IPS DF 6.9 (cell line): ENCODE measurements around the gene INA.

Source experiments
- DNase-seq: peaks from one replicate; pipeline ENCODE4 v3.0.0-alpha.2; 2013; ENCODE audit warnings: low read depth, low spot score
- H3K27ac ChIP-seq: one replicate; pipeline ENCODE4 v1.5.1; 2013; ENCODE audit warnings: low read length, control low read depth
- H3K27me3 ChIP-seq: 2 replicates; pipeline ENCODE4 v1.6.1; 2013; ENCODE audit warnings: mild to moderate bottlenecking, low read length; ENCODE audit not compliant: control insufficient read depth, insufficient read depth
- H3K36me3 ChIP-seq: 2 replicates; pipeline ENCODE4 v1.6.1; 2013; ENCODE audit warnings: low read length; ENCODE audit not compliant: control insufficient read depth, insufficient read depth
- H3K4me1 ChIP-seq: 2 replicates; pipeline ENCODE4 v1.6.1; 2013; ENCODE audit warnings: low read length; ENCODE audit not compliant: control insufficient read depth, insufficient read depth
- H3K4me3 ChIP-seq: 2 replicates; pipeline ENCODE4 v1.5.1; 2013; ENCODE audit warnings: mild to moderate bottlenecking, low read length
- H3K9me3 ChIP-seq: 2 replicates; pipeline ENCODE4 v1.6.1; 2013; ENCODE audit warnings: low read length, inconsistent platforms; ENCODE audit not compliant: control insufficient read depth, insufficient read depth
- WGBS: extraction: QIAGEN DNeasy Blood & Tissue Kit; methylation state at CpG from one replicate; pipeline ENCODE4 v1.1.7; 2013; ENCODE audit warnings: mixed read lengths, missing lambda C conversion rate; ENCODE audit not compliant: insufficient read length, insufficient coverage; 5-methylcytosine and 5-hydroxymethylcytosine counted together

INA gene

DNA sequence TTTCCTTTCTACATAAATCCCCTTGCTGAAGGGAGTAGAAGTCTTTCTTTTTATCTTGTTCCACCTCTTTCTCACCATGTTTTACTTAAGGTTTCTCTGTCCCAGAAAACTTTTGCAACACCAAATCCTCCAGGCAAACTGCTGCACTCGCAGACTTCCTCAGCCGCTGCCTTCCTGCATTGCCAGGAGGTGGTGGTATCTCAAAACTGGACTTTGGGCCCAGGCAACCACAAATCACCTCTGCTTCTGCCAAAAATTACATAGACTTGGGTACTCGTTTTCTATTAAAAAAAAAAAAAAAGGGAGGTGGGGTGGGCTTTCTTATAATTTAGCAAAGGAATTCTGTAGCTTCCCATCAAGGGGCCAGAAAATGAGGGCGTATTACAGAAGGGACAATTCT, 14.7 kb downstream of the INA start:
- Histone ChIP-seq H3K27me3 (no peaks in the 10 kb centered on the region), H3K27ac (no peak overlapping the region), H3K4me3 (no peak overlapping the region), H3K9me3 (no peaks in the 10 kb centered on the region), H3K4me1 (no peaks in the 10 kb centered on the region), H3K36me3 (no peaks in the 10 kb centered on the region)
- no peak for DNase-seq
- WGBS = no CpG with 5 or more reads among the region's 4 CpGs

DNA sequence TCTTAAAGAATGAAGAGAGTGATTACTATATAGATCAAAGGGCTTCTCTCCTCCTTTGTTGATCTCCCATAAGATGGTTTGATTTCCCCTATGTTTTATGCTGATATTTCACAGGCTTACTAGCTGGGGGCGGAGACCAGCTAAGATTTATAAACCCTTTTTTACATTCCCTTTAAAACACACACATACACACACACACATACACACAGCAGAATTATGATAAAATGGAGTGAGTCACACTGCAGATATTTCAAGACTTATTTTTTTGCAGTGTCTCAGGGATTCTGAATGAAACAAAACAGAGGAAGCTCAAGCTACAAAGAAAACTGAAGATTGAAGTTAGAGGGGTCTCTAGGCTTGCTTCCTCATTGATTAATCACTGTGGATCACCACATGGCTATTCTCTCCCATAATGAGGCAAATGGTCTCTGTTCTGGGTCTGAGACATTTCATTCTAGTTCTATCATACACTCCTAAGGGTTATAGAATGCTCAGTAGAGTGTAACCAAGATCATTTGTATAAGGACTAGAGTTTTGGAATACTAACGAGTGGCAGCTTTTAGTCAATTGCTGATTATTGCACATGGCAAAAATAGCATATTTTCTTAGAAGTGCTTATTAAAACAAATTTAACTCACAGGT, 18.6 kb downstream of the INA start:
- no CpG with 5 or more reads among the region's 2 CpGs for WGBS
- Histone ChIP-seq H3K36me3 (no peaks in the 10 kb centered on the region), H3K27me3 (no peaks in the 10 kb centered on the region), H3K9me3 (no peaks in the 10 kb centered on the region), H3K4me3 (no peak overlapping the region), H3K27ac (no peak overlapping the region), H3K4me1 (no peaks in the 10 kb centered on the region)
- no peak for DNase-seq

DNA sequence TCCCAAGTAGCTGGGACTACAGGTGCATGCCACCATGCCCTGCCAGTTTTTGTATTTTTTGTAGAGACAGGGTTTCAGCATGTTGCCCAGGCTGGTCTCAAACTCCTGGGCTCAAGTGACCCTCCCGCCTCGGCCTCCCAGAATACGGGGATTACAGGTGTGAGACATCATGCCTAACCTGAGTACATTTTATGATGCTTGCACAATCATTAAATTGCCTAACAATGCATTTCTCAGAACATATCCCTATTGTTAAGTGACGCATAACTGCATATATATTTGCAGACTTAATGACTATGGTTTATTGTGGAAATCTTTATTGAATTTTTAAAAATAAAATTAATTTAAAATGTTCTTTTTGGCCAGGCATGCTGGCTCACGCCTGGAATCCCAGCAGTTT, 30.7 kb downstream of the INA start:
- no peak overlapping the region for H3K27ac ChIP-seq
- no CpG with 5 or more reads among the region's 5 CpGs for WGBS
- DNase-seq = no peak
- H3K4me3 ChIP-seq = no peak overlapping the region
- H3K4me1 ChIP-seq = no peaks in the 10 kb centered on the region
- H3K9me3 ChIP-seq = no peaks in the 10 kb centered on the region
- H3K27me3 ChIP-seq = no peaks in the 10 kb centered on the region
- no peaks in the 10 kb centered on the region; the same call in 1 of the 2 replicates for H3K36me3 ChIP-seq

DNA sequence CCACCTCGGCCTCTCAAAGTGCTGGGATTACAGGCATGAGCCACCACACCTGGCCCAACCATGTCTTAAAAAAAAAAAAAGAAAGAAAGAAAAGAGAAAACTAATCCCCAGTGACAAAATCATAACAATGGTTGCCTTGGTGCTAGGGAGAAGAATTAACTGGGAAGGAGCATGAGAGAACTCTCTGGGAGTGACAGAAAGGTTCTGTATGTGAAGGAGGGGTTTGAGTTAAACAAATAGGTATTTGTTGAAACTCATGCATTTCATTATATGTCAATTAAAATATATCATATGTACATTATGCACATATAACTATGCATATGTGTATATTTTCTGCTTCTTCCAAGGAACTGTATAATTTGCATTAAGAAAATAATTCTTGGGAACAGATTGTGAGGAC, 33.3 kb downstream of the INA start:
- H3K27me3 ChIP-seq = no peaks in the 10 kb centered on the region
- H3K36me3 ChIP-seq = peaks cover 2% of the 10 kb centered on the region; the same call in 1 of the 2 replicates
- H3K9me3 ChIP-seq = no peaks in the 10 kb centered on the region
- H3K4me3 ChIP-seq = no peak overlapping the region
- no peak for DNase-seq
- WGBS = no CpG with 5 or more reads among the region's 1 CpG
- H3K4me1 ChIP-seq = no peaks in the 10 kb centered on the region
- no peak overlapping the region for H3K27ac ChIP-seq

DNA sequence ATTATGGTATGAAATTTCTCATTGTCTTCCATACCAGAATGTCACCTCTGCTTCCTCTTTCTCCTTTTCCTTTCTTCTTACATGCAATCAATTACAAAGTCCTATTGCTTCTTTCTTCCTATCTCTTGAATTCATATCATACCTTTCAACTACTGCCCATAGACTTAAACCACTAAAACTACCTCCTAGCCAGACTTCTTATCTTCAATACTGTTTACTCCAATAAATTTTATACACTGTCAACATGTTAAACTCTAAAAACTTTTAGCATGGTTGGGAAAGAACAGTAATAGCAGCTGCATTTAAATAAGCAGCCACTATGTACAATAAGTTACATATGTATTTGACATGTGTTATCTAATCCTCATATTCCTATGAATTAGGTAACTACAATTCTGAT, 39.1 kb downstream of the INA start:
- Histone ChIP-seq H3K9me3 (no peaks in the 10 kb centered on the region), H3K36me3 (peaks cover 2% of the 10 kb centered on the region; the same call in 1 of the 2 replicates), H3K27ac (no peak overlapping the region), H3K4me3 (no peak overlapping the region), H3K4me1 (no peaks in the 10 kb centered on the region), H3K27me3 (no peaks in the 10 kb centered on the region)
- DNase-seq = no peak

DNA sequence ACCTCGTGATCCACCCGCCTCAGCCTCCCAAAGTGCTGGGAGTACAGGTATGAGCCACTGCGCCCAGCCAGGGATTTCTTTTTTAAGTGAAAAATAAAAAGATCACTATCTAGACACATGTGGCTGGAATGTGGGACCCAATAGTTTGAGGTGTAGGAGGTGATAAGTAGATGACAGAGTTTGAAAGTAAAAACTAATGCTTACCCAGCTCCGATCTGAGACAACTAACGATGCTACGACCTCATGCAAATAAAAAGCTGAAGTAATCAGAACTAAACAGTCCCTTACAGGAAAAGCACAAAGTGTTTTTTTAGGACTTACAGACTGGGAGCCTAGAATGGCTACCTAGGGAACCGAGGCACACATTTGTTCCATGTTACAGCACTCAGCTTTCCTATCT, 51.0 kb downstream of the INA start:
- H3K4me1 ChIP-seq = no peaks in the 10 kb centered on the region
- no peaks in the 10 kb centered on the region for H3K9me3 ChIP-seq
- no peaks in the 10 kb centered on the region for H3K27me3 ChIP-seq
- no CpG with 5 or more reads among the region's 7 CpGs for WGBS
- no peak overlapping the region for H3K27ac ChIP-seq
- DNase-seq = no peak
- H3K36me3 ChIP-seq = peaks cover 3% of the 10 kb centered on the region; the same call in 1 of the 2 replicates
- no peak overlapping the region for H3K4me3 ChIP-seq

DNA sequence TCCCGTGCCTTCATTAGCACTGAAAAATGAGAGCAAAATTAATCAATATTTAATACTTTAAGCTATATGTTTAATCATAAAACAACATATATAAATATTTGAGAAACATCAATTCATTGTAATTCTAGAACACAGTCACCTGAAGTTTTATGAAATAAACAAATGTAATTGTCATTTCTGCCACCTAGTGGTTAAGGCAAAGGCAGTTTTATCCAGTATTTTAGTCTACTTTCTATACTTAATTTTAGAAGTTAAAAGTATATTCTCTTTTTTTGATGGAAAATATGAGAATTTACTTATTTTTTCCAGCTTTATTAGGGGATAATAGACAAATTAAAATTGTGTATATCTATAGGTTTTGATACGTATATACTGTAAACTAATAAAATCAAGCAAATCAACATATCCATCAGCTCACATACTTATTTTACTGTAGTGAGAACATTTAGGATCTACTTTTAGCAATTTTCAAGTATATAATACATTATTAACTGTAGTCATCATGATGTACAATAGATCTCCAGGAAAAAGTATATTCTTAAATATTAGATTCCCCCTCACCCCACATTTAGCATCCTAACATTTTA, 57.1 kb downstream of the INA start:
- no peaks in the 10 kb centered on the region for H3K9me3 ChIP-seq
- H3K4me1 ChIP-seq = no peaks in the 10 kb centered on the region
- no peak for DNase-seq
- WGBS = no CpG with 5 or more reads among the region's 2 CpGs
- peaks cover 5% of the 10 kb centered on the region; the same call in 1 of the 2 replicates for H3K36me3 ChIP-seq
- no peak overlapping the region for H3K4me3 ChIP-seq
- no peak overlapping the region for H3K27ac ChIP-seq
- no peaks in the 10 kb centered on the region for H3K27me3 ChIP-seq

DNA sequence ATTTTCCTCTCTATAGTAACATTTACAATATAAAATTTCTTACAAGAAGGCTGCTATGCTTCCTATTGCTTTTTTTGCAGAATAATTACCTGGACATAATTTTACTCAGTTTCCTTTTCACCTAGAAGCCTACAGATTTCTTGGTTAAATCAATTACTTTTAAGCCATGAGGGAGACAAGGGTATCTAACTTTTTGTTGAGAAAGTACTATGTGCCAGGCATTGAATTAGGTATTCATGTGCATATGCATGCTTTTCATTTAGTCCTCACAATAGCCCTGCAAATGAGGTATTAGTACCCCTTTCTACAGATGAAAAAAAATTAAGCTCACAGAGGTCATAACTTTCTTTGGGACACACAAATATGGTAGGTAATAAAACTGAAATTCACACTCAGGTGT, 57.6 kb downstream of the INA start:
- Histone ChIP-seq H3K27ac (no peak overlapping the region), H3K4me1 (no peaks in the 10 kb centered on the region), H3K4me3 (no peak overlapping the region), H3K9me3 (no peaks in the 10 kb centered on the region), H3K36me3 (peaks cover 8% of the 10 kb centered on the region; the same call in 1 of the 2 replicates), H3K27me3 (no peaks in the 10 kb centered on the region)
- DNase-seq = no peak

DNA sequence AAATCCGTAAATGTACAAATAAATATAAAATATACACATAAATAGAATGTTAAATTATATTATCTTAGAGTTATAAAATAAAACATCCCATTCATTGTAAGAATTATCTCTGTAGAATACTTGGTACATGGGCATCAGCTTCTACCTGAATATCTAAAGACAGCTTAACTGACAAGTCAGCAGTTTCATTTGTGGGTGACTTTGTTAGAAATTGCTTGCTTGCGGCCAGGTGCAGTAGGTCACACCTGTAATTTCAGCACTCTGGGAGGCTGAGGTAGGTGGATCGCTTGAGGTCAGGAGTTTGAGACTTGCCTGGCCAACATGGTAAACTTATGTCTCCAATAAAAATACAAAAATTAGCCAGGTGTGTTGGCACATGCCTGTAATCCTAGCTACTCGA, 59.4 kb downstream of the INA start:
- no peak overlapping the region for H3K4me3 ChIP-seq
- H3K27me3 ChIP-seq = no peaks in the 10 kb centered on the region
- H3K27ac ChIP-seq = no peak overlapping the region
- DNase-seq = no peak
- H3K9me3 ChIP-seq = no peaks in the 10 kb centered on the region
- H3K36me3 ChIP-seq = peaks cover 9% of the 10 kb centered on the region; the same call in 1 of the 2 replicates
- H3K4me1 ChIP-seq = no peaks in the 10 kb centered on the region
- no CpG with 5 or more reads among the region's 4 CpGs for WGBS
